ENCODE measurements around the gene RAD51B. TPM values are rescaled to one million over a fixed set of nuclear protein-coding genes. Genes with fewer than 3 reads are reported as not detected.
A peak's percentile ranks its signal among the peaks of the same experiment; 100 is the strongest.

Gene RAD51B
- total and polyA plus RNA-seq, 9 of the 15 experiments (the other 6 are each of a cell fraction or from before 2014, with no cell fraction given), result 8.5 to 17.3 (median 11.3) TPM

DNA sequence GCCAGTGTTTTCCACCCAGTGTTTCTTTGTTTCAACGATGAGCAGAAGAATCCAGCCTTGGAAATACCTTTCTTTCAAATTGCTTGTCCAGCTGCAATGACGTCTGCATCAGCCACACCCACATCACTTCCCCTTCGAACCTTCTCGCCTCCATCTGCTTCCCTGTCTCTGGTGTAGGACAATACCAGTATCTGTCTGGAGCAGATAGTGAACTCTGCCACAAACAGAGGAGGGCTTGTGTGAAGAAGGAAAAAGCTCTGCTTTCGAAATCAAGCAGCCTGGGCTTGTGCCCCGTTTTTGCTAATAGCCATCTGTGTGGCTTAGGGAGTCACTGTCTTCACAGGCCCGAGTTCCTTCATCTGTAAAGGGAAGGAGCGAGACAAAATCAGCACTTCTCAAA, 557.9 kb downstream of the RAD51B start (continued):
- TF ChIP-seq ZEB2 (IDR thresholded peaks at IDR 0.05), result peak; percentile 62; the same call in 1 of the 2 replicates
- TF ChIP-seq ZNF584 (CRISPR knock-in tag; IDR thresholded peaks at IDR 0.05; ENCODE audit: low read depth), result peak; percentile 52; the same call in 1 of the 2 replicates
- TF ChIP-seq FOXJ2 (tag; IDR thresholded peaks at IDR 0.05), result 0 out of 2 replicates have a peak, but pooled peaks have one; percentile 20
- TF ChIP-seq DPF2 (IDR thresholded peaks at IDR 0.05), result peak; percentile 72; the same call in 1 of the 2 replicates
- TF ChIP-seq NRF1 (conservative IDR thresholded peaks at IDR 0.05 in 1 of 2, IDR thresholded peaks at IDR 0.05 in 1 of 2), result peak in 1 of 2 experiments; percentile 34; a peak in 2 of 4 replicates
- TF ChIP-seq TEAD4 (IDR thresholded peaks at IDR 0.05; ENCODE audit: low read length), result peak; percentile 85
- no peak for TF ChIP-seq TEAD4 (CRISPR knock-in tag; IDR thresholded peaks at IDR 0.05; ENCODE audit: borderline replicate concordance)
- peak; percentile 52; the same call in 1 of the 2 replicates for TF ChIP-seq CC2D1A (IDR thresholded peaks at IDR 0.05)
- TF ChIP-seq ZKSCAN3 (CRISPR knock-in tag; IDR thresholded peaks at IDR 0.05), result no peak
- TF ChIP-seq CTBP1 (IDR thresholded peaks at IDR 0.05; ENCODE audit: borderline replicate concordance), result peak; percentile 53; the same call in 1 of the 2 replicates

DNA sequence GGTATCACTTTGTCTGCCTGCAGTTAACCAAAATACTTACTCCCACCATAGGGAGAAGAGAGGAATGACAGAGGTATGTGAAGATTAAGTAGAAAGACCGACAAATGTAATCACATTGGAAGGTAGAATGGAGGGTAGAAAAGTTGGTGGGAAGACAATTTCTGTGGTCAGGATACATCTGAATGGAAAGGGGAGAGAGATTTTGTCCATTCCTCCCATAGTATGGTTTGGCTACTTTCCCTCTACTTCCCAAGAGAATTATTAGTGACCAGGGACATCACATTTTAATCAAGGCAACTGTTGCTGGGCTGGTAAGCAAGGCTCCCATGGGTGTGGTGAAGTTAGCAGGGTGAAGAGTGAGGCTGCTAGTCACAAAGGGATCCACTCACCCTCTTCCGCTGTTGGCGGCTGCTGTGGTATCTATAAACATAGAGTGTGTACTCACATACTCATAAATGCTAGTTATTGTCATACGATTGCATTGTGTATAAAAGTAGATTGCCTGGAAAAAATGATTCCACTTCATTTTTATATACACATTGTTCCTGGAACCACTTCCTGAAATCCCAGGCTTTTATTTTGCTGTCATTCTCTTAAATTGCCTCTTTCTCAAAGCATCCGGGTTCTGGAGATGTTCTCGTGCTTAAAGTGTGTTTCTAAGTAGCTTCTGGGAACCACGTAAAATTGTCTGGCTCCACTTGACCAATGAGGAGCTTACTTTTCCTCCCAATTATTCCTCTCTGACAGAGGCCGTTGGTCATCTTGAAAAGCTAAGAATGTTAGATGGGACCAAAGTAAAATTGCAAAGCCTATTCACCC, 560.1 kb downstream of the RAD51B start:
- no TSS peak for BruUV-seq (replicated peaks)
- Histone ChIP-seq H3K27me3 (ENCODE audit: control insufficient read depth in 2 of 2, insufficient read depth in 2 of 2, low read length in 2 of 2) (no peaks in the 10 kb centered on the region), H3K9me3 (replicated peaks; ENCODE audit: control insufficient read depth, insufficient read depth, low read depth, low read length) (no peaks in the 10 kb centered on the region), H4K20me1 (replicated peaks; ENCODE audit: control insufficient read depth, insufficient read depth, low read length) (no peaks in the 10 kb centered on the region), H3K9ac (ENCODE audit: insufficient read depth in 1 of 2, low read depth in 2 of 2, low read length in 2 of 2) (no peak overlapping the region), H3K79me2 (ENCODE audit: control insufficient read depth, insufficient read depth, low read length) (no peaks in the 10 kb centered on the region), H3K36me3 (ENCODE audit: control insufficient read depth, insufficient read depth, low read length) (no peaks in the 10 kb centered on the region), H3K4me3 (no peak overlapping the region), H2AFZ (ENCODE audit: low read depth, low read length) (no peak overlapping the region), H3K9me1 (ENCODE audit: control insufficient read depth, insufficient read depth, low read length) (no peaks in the 10 kb centered on the region), H3K4me1 (replicated peaks in 1 of 2; ENCODE audit: control insufficient read depth in 2 of 2, insufficient read depth in 2 of 2, low read length in 2 of 2) (peaks cover 0 to 7% of the 10 kb centered on the region in 2 experiments; a peak in 2 of 5 replicates), H3K4me2 (ENCODE audit: insufficient read depth, low read length) (no peak overlapping the region), H3K27ac (ENCODE audit: extremely low read depth, low read depth, low read length) (no peak overlapping the region)
- in situ Hi-C loops (cut with MboI), result no loop called here
- ChIA-PET POLR2A (interaction anchor here (0.6 kb wide), 1 partner anchor 328 kb away, joined by 3 read pairs; no protein-coding TSS in a partner anchor), CTCF (ENCODE audit: low intra/inter-chr PET ratio) (no interaction called here)
- TF ChIP-seq, protein P1, sequence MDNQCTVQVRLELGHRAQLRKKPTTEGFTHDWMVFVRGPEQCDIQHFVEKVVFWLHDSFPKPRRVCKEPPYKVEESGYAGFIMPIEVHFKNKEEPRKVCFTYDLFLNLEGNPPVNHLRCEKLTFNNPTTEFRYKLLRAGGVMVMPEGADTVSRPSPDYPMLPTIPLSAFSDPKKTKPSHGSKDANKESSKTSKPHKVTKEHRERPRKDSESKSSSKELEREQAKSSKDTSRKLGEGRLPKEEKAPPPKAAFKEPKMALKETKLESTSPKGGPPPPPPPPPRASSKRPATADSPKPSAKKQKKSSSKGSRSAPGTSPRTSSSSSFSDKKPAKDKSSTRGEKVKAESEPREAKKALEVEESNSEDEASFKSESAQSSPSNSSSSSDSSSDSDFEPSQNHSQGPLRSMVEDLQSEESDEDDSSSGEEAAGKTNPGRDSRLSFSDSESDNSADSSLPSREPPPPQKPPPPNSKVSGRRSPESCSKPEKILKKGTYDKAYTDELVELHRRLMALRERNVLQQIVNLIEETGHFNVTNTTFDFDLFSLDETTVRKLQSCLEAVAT (IDR thresholded peaks at IDR 0.05), result no peak
- TF ChIP-seq NCOA6 (IDR thresholded peaks at IDR 0.05) (no peak), KLF1 (tag; IDR thresholded peaks at IDR 0.05) (no peak)
- ATAC-seq (no peak), DNase-seq (ENCODE audit: extremely low read depth in 1 of 4, low spot score in 3 of 4) (no peak), FAIRE-seq (no peak)
- WGBS (ENCODE audit: insufficient coverage, low coverage, missing lambda C conversion rate), result 79% methylated on average over 7 of the region's 8 CpGs
- intact Hi-C loops (cut with micrococcal nuclease), result no loop called here

Measured in K562 (cell line).